RWPE1 (cell line): ENCODE data around the gene YIPF6.
"Not testable (repeated sequence)": the region's sequence is repeated elsewhere in the genome, so short reads cannot be mapped to it uniquely, and the experiment has no call there.

Experiments
- CTCF ChIA-PET: fragments of 350-600 bp; sonication (Branson Sonifier 250); formaldehyde crosslinking; extraction: SDS; loops from one replicate; lab custom pipeline; 2021; lab: Yijun Ruan, JAX
- POLR2A ChIA-PET: fragments of 400-600 bp; formaldehyde crosslinking; extraction: SDS; loops from one replicate; lab custom pipeline; 2020; ENCODE audit warnings: antibody characterized with exemption; ENCODE audit not compliant: low non-redundant PET; lab: Yijun Ruan, JAX
- DNase-seq: peaks from one replicate; pipeline ENCODE4 v3.0.0; 2012; ENCODE audit warnings: low spot score
- H3K27ac ChIP-seq: fragments of 450-650 bp; 2 replicates; pipeline ENCODE4 v1.5.1; 2017
- TF ChIP-seq, protein P1 (sequence below): fragments of 450-650 bp; conservative IDR thresholded peaks from 2 replicates; pipeline ENCODE4 v1.5.1; 2017; ENCODE audit warnings: low read depth, mild to moderate bottlenecking

YIPF6 gene

GRCh38 chrX:68499543-68500504, 973 bp downstream of the YIPF6 start:
- TF ChIP-seq, protein P1, sequence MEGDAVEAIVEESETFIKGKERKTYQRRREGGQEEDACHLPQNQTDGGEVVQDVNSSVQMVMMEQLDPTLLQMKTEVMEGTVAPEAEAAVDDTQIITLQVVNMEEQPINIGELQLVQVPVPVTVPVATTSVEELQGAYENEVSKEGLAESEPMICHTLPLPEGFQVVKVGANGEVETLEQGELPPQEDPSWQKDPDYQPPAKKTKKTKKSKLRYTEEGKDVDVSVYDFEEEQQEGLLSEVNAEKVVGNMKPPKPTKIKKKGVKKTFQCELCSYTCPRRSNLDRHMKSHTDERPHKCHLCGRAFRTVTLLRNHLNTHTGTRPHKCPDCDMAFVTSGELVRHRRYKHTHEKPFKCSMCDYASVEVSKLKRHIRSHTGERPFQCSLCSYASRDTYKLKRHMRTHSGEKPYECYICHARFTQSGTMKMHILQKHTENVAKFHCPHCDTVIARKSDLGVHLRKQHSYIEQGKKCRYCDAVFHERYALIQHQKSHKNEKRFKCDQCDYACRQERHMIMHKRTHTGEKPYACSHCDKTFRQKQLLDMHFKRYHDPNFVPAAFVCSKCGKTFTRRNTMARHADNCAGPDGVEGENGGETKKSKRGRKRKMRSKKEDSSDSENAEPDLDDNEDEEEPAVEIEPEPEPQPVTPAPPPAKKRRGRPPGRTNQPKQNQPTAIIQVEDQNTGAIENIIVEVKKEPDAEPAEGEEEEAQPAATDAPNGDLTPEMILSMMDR, result no peak
- ChIA-PET POLR2A (interaction anchor here (0.6 kb wide), 1 partner anchor 57 kb away, joined by 4 read pairs; no protein-coding TSS in a partner anchor), CTCF (interaction anchor here (0.6 kb wide), 1 partner anchor 386 kb away, joined by 3 read pairs; no protein-coding TSS in a partner anchor)
- H3K27ac ChIP-seq, result no peak overlapping the region
- DNase-seq, result no peak

DNA sequence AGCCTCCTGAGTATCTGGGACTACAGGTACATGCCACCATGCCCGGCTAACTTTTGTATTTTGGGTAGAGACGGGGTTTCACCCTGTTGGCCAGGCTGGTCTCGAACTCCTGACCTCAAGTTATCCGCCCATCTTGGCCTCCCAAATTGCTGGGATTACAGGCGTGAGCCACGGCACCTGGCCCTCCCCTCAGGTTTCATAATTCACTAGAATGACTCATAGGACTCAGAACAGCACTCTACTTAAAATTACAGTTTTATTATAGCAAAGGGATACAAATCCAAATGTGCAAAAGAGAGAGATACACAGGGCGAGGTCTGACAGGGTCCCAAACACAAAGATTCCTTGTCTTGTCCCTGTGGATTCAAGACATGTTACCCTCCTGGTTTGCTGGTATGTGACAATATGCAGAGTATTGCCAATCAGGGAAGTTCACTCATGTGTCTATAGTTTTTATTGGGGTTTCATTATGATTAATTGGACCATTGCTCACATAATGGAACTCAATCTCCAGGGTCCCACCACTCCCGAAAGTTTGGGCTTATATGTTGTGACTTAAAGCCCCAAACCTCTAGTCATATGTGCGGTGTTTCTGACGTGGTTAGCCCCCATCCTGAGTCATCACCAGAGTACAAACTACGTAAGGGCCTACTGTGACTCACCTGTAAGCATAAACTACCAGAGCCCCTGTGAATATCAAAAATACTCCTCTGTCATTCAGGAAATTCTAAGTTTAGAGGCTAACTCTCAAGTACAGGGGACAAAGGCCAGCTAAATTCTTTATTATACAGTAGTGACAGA, 5.2 kb downstream of the YIPF6 start:
- TF ChIP-seq, protein P1, result no peak
- ChIA-PET POLR2A (no interaction called here), CTCF (no interaction called here)
- peak overlapping the region; percentile 44 for H3K27ac ChIP-seq
- peak; percentile 58 for DNase-seq

GRCh38 chrX:68506649-68507048, 7.8 kb downstream of the YIPF6 start:
- ChIA-PET POLR2A (no interaction called here), CTCF (no interaction called here)
- DNase-seq, result no peak
- TF ChIP-seq, protein P1, result no peak
- no peak overlapping the region for H3K27ac ChIP-seq

DNA sequence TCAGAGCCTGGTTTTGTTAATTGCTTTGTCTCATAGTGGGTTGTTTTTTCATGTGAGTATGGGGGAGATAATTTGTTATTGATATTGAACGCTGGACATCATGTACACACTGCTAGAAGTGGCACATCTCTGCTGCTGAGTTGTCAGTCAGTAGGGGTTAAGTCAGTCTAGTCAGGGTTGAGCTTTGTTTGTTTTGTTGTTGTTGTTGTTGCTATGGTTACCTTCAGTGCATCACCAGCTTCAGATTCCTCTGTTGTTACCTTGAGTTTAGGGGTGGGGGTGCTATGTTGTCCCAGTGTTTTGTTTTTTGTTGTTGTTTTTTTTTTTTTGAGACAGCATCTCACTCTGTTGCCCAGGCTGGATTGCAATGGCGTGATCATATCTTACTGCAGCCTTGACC, 9.9 kb downstream of the YIPF6 start:
- DNase-seq, result peak; percentile 1
- no peak overlapping the region for H3K27ac ChIP-seq
- ChIA-PET CTCF (no interaction called here), POLR2A (interaction anchor here (0.6 kb wide), 1 partner anchor 342 kb away, joined by 3 read pairs; no protein-coding TSS in a partner anchor)
- TF ChIP-seq, protein P1, result no peak

GRCh38 chrX:68511255-68511654, 12.4 kb downstream of the YIPF6 start:
- DNase-seq, result peak; percentile 14
- no peak overlapping the region for H3K27ac ChIP-seq
- CTCF ChIA-PET, result interaction anchor here (0.7 kb wide), 1 partner anchor 176 kb away, joined by 3 read pairs; no protein-coding TSS in a partner anchor
- POLR2A ChIA-PET, result no interaction called here
- TF ChIP-seq, protein P1, result peak; percentile 66

- DNase-seq, POLR2A ChIA-PET, H3K27ac ChIP-seq: not testable (repeated sequence)
- CTCF ChIA-PET, result interaction anchor here (1.2 kb wide), 1 partner anchor 186 kb away, joined by 14 read pairs; no protein-coding TSS in a partner anchor
Observed at GRCh38 chrX:68524680-68525079, 25.8 kb downstream of the YIPF6 start.
